HepG2 (cell line): ENCODE data around the gene GNG13. TPM values are rescaled to one million over a fixed set of nuclear protein-coding genes. Genes with fewer than 3 reads are reported as not detected.

Experiments used
- CBX1 ChIP-seq: IDR thresholded peaks from one replicate; pipeline ENCODE4 v1.6.1; 2016; ENCODE audit warnings: antibody characterized with exemption, low read depth
- FOXK2 ChIP-seq: fragments of 450-650 bp; IDR thresholded peaks from 2 replicates; pipeline ENCODE4 v1.6.1; 2016
- POGZ ChIP-seq: sonication (generic); formaldehyde crosslinking; IDR thresholded peaks from 2 replicates; pipeline ENCODE4 v1.4.0; 2020; ENCODE audit warnings: mild to moderate bottlenecking, missing genetic modification reagents
- RFXANK ChIP-seq: IDR thresholded peaks from 2 replicates; pipeline ENCODE4 v1.6.1; 2016
- SYNCRIP ChIP-seq: fragments of 200-400 bp; formaldehyde crosslinking; IDR thresholded peaks from 2 replicates; pipeline ENCODE4 v1.6.1; 2018; ENCODE audit warnings: mild to moderate bottlenecking, low read depth, low read length; ENCODE audit not compliant: insufficient read depth
- YEATS2 ChIP-seq: sonication (generic); formaldehyde crosslinking; IDR thresholded peaks from 2 replicates; pipeline ENCODE4 v1.4.0; 2020; ENCODE audit warnings: missing genetic modification reagents, borderline replicate concordance
- polyA plus RNA-seq, 8 experiments: library from polyadenylated mRNA; depleted of rRNA in 3 of 8; stranded (reverse) in 7 of 8; unstranded in 1 of 8; fragments of >200 nt; fragmentation: Illumina TruSeq in 4 of 8; extraction: Trizol in 4 of 8; gene quantifications; 2 replicates each; pipeline versions ENCODE4 v1.2.1 to v1.2.3, GENCODE V29; 2011 to 2016; ENCODE audit warnings: low read depth in 4 of 8, missing spikeins in 1 of 8, mixed read lengths in 1 of 8; ENCODE audit not compliant: insufficient read depth in 1 of 8
- total RNA-seq, 5 experiments: library from RNA; depleted of rRNA; stranded (reverse); fragments of >200 nt; fragmentation: Illumina TruSeq; extraction: Trizol; gene quantifications; 2 replicates each; pipeline ENCODE4 v1.2.3, GENCODE V29; 2016; ENCODE audit warnings: low read depth in 1 of 5
- TF ChIP-seq, protein P1 (sequence below): sonication (generic); formaldehyde crosslinking; IDR thresholded peaks from 2 replicates; pipeline ENCODE4 v1.5.0; 2020; ENCODE audit warnings: missing genetic modification reagents, mild to moderate bottlenecking, borderline replicate concordance
- TF ChIP-seq, protein P2 (sequence below): sonication (generic); formaldehyde crosslinking; IDR thresholded peaks from 2 replicates; pipeline ENCODE4 v1.5.0; 2020; ENCODE audit warnings: missing genetic modification reagents
- TF ChIP-seq, protein P3 (sequence below): sonication (generic); formaldehyde crosslinking; IDR thresholded peaks from 2 replicates; pipeline ENCODE4 v1.4.0; 2020; ENCODE audit warnings: low read depth, mild to moderate bottlenecking, missing genetic modification reagents

Gene GNG13
- total and polyA plus RNA-seq, 2 of the 13 experiments (the other 11 are each of a cell fraction or from before 2014, with no cell fraction given): not detected

DNA sequence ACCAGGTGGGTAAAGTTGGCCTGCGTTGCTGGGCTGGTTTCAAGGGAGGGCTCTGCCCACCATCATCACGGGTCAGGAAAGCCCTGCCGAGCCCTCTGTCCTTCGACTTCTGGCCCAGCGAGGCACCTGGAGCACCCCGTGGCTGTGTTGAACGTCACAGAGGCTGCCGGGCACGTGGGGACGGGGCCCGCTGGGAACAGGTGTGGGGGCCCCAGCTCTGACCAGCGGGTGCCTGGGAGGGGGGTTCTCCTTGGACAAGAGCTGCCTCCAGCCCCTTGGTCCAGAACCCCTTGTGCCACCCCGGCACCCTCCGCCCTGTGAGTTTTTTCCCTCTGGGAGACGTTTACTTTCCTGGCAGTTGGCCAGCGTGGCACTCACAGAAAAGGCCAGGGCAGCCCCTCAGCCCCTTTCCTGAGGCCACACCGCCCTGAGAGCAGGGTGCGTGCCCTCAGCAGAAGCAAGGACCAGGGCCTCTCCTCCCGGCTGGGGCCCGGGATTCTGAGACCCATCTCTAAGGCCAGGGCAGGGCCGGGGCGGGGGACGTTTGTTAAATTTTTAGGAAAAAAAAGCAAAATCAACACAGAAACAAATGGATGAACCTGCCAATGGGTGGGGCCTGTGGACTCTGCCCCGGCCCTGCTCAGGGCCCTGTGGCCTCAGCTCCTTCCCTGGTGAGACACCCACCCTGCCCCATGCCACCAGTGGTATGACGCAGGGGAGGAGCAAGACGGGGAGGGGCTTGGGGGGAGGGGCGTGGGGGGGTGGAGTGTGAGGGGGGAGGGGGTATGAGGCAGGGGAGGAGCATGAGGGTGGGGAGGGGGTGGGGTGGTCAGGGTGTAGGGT is 31.3 kb upstream of the GNG13 start (continued):
- TF ChIP-seq FOXK2 (no peak), RFXANK (CRISPR knock-in tag) (no peak), SYNCRIP (no peak), POGZ (CRISPR knock-in tag) (no peak), CBX1 (no peak), YEATS2 (CRISPR knock-in tag) (no peak)
- TF ChIP-seq, protein P1, sequence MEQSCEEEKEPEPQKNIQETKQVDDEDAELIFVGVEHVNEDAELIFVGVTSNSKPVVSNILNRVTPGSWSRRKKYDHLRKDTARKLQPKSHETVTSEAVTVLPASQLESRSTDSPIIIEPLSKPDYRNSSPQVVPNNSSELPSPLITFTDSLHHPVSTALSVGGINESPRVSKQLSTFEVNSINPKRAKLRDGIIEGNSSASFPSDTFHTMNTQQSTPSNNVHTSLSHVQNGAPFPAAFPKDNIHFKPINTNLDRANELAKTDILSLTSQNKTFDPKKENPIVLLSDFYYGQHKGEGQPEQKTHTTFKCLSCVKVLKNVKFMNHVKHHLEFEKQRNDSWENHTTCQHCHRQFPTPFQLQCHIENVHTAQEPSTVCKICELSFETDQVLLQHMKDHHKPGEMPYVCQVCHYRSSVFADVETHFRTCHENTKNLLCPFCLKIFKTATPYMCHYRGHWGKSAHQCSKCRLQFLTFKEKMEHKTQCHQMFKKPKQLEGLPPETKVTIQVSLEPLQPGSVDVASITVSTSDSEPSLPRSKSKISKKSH (CRISPR knock-in tag): no peak
- TF ChIP-seq, protein P2, sequence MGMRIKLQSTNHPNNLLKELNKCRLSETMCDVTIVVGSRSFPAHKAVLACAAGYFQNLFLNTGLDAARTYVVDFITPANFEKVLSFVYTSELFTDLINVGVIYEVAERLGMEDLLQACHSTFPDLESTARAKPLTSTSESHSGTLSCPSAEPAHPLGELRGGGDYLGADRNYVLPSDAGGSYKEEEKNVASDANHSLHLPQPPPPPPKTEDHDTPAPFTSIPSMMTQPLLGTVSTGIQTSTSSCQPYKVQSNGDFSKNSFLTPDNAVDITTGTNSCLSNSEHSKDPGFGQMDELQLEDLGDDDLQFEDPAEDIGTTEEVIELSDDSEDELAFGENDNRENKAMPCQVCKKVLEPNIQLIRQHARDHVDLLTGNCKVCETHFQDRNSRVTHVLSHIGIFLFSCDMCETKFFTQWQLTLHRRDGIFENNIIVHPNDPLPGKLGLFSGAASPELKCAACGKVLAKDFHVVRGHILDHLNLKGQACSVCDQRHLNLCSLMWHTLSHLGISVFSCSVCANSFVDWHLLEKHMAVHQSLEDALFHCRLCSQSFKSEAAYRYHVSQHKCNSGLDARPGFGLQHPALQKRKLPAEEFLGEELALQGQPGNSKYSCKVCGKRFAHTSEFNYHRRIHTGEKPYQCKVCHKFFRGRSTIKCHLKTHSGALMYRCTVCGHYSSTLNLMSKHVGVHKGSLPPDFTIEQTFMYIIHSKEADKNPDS (CRISPR knock-in tag): no peak
- TF ChIP-seq, protein P3, sequence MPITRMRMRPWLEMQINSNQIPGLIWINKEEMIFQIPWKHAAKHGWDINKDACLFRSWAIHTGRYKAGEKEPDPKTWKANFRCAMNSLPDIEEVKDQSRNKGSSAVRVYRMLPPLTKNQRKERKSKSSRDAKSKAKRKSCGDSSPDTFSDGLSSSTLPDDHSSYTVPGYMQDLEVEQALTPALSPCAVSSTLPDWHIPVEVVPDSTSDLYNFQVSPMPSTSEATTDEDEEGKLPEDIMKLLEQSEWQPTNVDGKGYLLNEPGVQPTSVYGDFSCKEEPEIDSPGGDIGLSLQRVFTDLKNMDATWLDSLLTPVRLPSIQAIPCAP (CRISPR knock-in tag): no peak
